Thymus (tissue), 11 donors: ENCODE results near the gene ACACA. TPM values are rescaled to one million over a fixed set of nuclear protein-coding genes. Genes with fewer than 3 reads are reported as not detected.

Experiments used
- DNase-seq, 9 donors: peaks; one replicate each; pipeline ENCODE4 v3.0.0-alpha.2; 2013; ENCODE audit warnings: low spot score in 9 of 9, low read depth in 6 of 9, missing footprints in 1 of 9
- H3K27ac ChIP-seq, 2 donors: one replicate each; pipeline ENCODE4 v1.5.1; 2013; ENCODE audit warnings: control low read depth in 1 of 2, low read depth in 1 of 2, low read length in 1 of 2, mild to moderate bottlenecking in 1 of 2, moderate library complexity in 1 of 2
- H3K27me3 ChIP-seq, 2 donors: one replicate each; pipeline ENCODE4 v1.5.1; 2013; ENCODE audit warnings: low read length in 1 of 2; ENCODE audit not compliant: control insufficient read depth in 2 of 2, insufficient read depth in 1 of 2
- H3K36me3 ChIP-seq, 2 donors: one replicate each; pipeline ENCODE4 v1.5.1; 2013; ENCODE audit warnings: low read length in 1 of 2, mild to moderate bottlenecking in 1 of 2, moderate library complexity in 1 of 2; ENCODE audit not compliant: control insufficient read depth in 2 of 2, insufficient read depth in 2 of 2
- H3K4me1 ChIP-seq, 2 donors: one replicate each; pipeline ENCODE4 v1.5.1; 2013; ENCODE audit warnings: low read length in 2 of 2; ENCODE audit not compliant: control insufficient read depth in 2 of 2, insufficient read depth in 2 of 2
- H3K4me3 ChIP-seq, 2 donors: one replicate each; pipeline ENCODE4 v1.5.1; 2013; ENCODE audit warnings: low read length in 2 of 2, control low read depth in 1 of 2, mild to moderate bottlenecking in 1 of 2
- H3K9me3 ChIP-seq, 2 donors: one replicate each; pipeline ENCODE4 v1.5.1; 2013; ENCODE audit warnings: low read length in 1 of 2, mild to moderate bottlenecking in 1 of 2; ENCODE audit not compliant: control insufficient read depth in 2 of 2, insufficient read depth in 1 of 2
- WGBS: extraction: QIAGEN DNeasy Blood & Tissue Kit; methylation state at CpG from one replicate; pipeline ENCODE4 v1.1.7; 2013; 5-methylcytosine and 5-hydroxymethylcytosine counted together
- polyA plus RNA-seq: library from polyadenylated mRNA; stranded (reverse); fragments of 200-250 nt; gene quantifications from one replicate; pipeline ENCODE4 v1.2.3, GENCODE V29; 2013
- total RNA-seq: library from RNA; stranded (reverse); fragments of 120-200 nt; gene quantifications from one replicate; pipeline ENCODE4 v1.2.4, GENCODE V29; 2013
- donor health status: healthy.

The ACACA gene
- total and polyA plus RNA-seq, 2 donors: 8.7 to 12.9 TPM

GRCh38 chr17:37088459-37088858 lies 318.2 kb downstream of the ACACA start:
- Histone ChIP-seq H3K27me3 (no peaks in the 10 kb centered on the region), H3K9me3 (no peaks in the 10 kb centered on the region), H3K4me3 (no peak overlapping the region), H3K36me3 (peaks cover 6 to 18% of the 10 kb centered on the region in 2 donors), H3K27ac (no peak overlapping the region), H3K4me1 (peaks cover 48 to 83% of the 10 kb centered on the region in 2 donors)
- WGBS: 58% methylated on average over 3 of the region's 3 CpGs
- DNase-seq: peak in 1 of 9 donors; percentile 62

GRCh38 chr17:37087683-37088082 lies 319.0 kb downstream of the ACACA start:
- Histone ChIP-seq H3K4me3 (no peak overlapping the region), H3K27me3 (no peaks in the 10 kb centered on the region), H3K36me3 (peaks cover 6 to 15% of the 10 kb centered on the region in 2 donors), H3K27ac (no peak overlapping the region), H3K9me3 (no peaks in the 10 kb centered on the region), H3K4me1 (peaks cover 50 to 83% of the 10 kb centered on the region in 2 donors)
- WGBS: 98% methylated on average over 5 of the region's 5 CpGs
- DNase-seq: no peak

GRCh38 chr17:37086948-37087347 lies 319.7 kb downstream of the ACACA start:
- peaks cover 6 to 15% of the 10 kb centered on the region in 2 donors for H3K36me3 ChIP-seq
- no peaks in the 10 kb centered on the region for H3K27me3 ChIP-seq
- 98% methylated on average over 3 of the region's 3 CpGs for WGBS
- no peak overlapping the region for H3K4me3 ChIP-seq
- H3K9me3 ChIP-seq: no peaks in the 10 kb centered on the region
- H3K27ac ChIP-seq: no peak overlapping the region
- no peak for DNase-seq
- peaks cover 56 to 83% of the 10 kb centered on the region in 2 donors for H3K4me1 ChIP-seq

GRCh38 chr17:37086334-37086733 lies 320.3 kb downstream of the ACACA start:
- no peak overlapping the region for H3K27ac ChIP-seq
- H3K9me3 ChIP-seq: no peaks in the 10 kb centered on the region
- no peak overlapping the region for H3K4me3 ChIP-seq
- no peak for DNase-seq
- peaks cover 6 to 15% of the 10 kb centered on the region in 2 donors for H3K36me3 ChIP-seq
- 96% methylated on average over 3 of the region's 3 CpGs for WGBS
- H3K27me3 ChIP-seq: no peaks in the 10 kb centered on the region
- H3K4me1 ChIP-seq: peaks cover 51 to 84% of the 10 kb centered on the region in 2 donors

- DNase-seq: peak in 1 of 9 donors; percentile 54
- no peaks in the 10 kb centered on the region for H3K9me3 ChIP-seq
- peaks cover 39 to 72% of the 10 kb centered on the region in 2 donors for H3K4me1 ChIP-seq
- H3K4me3 ChIP-seq: no peak overlapping the region
- no peaks in the 10 kb centered on the region for H3K27me3 ChIP-seq
- peak overlapping the region in 1 of 2 donors; percentile 10 for H3K27ac ChIP-seq
- WGBS: 92% methylated on average over 5 of the region's 5 CpGs
- H3K36me3 ChIP-seq: peaks cover 6 to 15% of the 10 kb centered on the region in 2 donors
Observed at GRCh38 chr17:37084372-37084771, 322.3 kb downstream of the ACACA start.

- Histone ChIP-seq H3K27ac (peak overlapping the region in 1 of 2 donors; percentile 84), H3K27me3 (no peaks in the 10 kb centered on the region), H3K9me3 (no peaks in the 10 kb centered on the region), H3K36me3 (peaks cover 6 to 13% of the 10 kb centered on the region in 2 donors), H3K4me1 (peaks cover 30 to 63% of the 10 kb centered on the region in 2 donors), H3K4me3 (no peak overlapping the region)
- peak in 5 of 9 donors; percentile 37 to 85 (median 68) for DNase-seq
- 35% methylated on average over 6 of the region's 6 CpGs for WGBS
Observed at GRCh38 chr17:37083456-37083855, 323.2 kb downstream of the ACACA start.

- peaks cover 29 to 60% of the 10 kb centered on the region in 2 donors for H3K4me1 ChIP-seq
- 96% methylated on average over 4 of the region's 4 CpGs for WGBS
- no peaks in the 10 kb centered on the region for H3K9me3 ChIP-seq
- peaks cover 6 to 13% of the 10 kb centered on the region in 2 donors for H3K36me3 ChIP-seq
- H3K27ac ChIP-seq: peak overlapping the region in 1 of 2 donors; percentile 84
- H3K4me3 ChIP-seq: no peak overlapping the region
- H3K27me3 ChIP-seq: no peaks in the 10 kb centered on the region
- DNase-seq: no peak
Observed at GRCh38 chr17:37082985-37083384, 323.7 kb downstream of the ACACA start.

- H3K36me3 ChIP-seq: peaks cover 6 to 12% of the 10 kb centered on the region in 2 donors
- peaks cover 26 to 54% of the 10 kb centered on the region in 2 donors for H3K4me1 ChIP-seq
- H3K9me3 ChIP-seq: no peaks in the 10 kb centered on the region
- peak overlapping the region in 1 of 2 donors; percentile 84 for H3K27ac ChIP-seq
- no peaks in the 10 kb centered on the region for H3K27me3 ChIP-seq
- DNase-seq: no peak
- no peak overlapping the region for H3K4me3 ChIP-seq
- 96% methylated on average over 8 of the region's 8 CpGs for WGBS
Observed at GRCh38 chr17:37082311-37082860, 324.2 kb downstream of the ACACA start.

GRCh38 chr17:37081287-37081686 lies 325.3 kb downstream of the ACACA start:
- Histone ChIP-seq H3K4me3 (no peak overlapping the region), H3K36me3 (peaks cover 0 to 3% of the 10 kb centered on the region in 2 donors), H3K27me3 (no peaks in the 10 kb centered on the region), H3K27ac (no peak overlapping the region), H3K4me1 (peaks cover 26 to 53% of the 10 kb centered on the region in 2 donors), H3K9me3 (no peaks in the 10 kb centered on the region)
- DNase-seq: peak in 1 of 9 donors; percentile 51
- 79% methylated on average over 5 of the region's 5 CpGs for WGBS
